ENCODE measurements around the gene SDE2. TPM values are rescaled to one million over a fixed set of nuclear protein-coding genes. Genes with fewer than 3 reads are reported as not detected.

Gene SDE2
- 7.1 and 10.3 TPM in 2 replicates for total RNA-seq

GRCh38 chr1:225999227-225999911 is at the start of gene SDE2:
TSS of gene SDE2 (minus strand) at chr1:225999343. CDS start at chr1:225999312, 31 bp downstream.

DNA sequence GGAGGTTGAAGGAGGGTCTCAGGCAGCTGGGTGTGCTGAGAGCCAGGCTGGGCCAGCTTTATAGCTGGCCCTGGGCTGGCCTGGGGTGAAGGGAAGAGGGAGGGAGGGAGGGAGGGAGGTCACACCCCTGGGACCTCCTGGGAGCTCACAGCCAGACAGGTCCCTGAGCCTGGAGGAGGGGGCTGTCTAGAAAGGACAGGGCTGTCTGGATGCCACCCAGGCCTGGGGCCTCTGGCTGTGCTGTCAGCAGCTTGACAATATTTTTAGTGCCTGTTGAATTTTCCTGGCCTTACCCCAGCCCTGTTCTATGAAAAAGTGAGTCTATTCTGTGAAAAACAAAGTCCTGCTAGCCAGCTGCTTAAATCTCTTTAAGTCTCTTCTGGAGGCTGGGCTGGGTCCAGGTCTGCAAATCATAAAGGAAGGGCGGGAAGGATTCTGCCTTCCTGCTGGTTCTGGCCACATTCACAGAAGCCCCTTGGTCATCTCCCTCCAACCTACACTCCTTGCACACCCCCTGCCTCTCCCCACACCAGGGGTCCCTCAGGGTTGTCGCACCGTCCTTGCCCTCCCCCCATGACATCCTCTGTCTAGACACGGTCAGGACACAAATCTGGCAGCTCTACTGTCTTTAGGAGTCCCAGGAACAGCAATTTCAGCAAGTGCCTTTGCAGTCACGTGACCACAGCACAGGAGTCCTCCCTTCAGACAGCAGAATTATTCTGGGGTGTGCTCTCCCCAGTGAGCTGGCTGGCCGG is 57.8 kb downstream of the SDE2 start, which contains the start of gene LEFTY2:
Gene LEFTY2, minus strand, starts transcription at position 34 of the 755 bp plus-strand sequence. CDS start 80 bp downstream, outside the sequence.

Other genes starting within 250 kb of the SDE2 start
- gene SRP9, start 221.5 kb downstream of the SDE2 start, total RNA-seq = 112 and 140 TPM in 2 replicates
- 59.6 and 72.3 TPM in 2 replicates for gene EPHX1, start 189.2 kb downstream of the SDE2 start, total RNA-seq
- 7.1 and 11.2 TPM in 2 replicates for gene TMEM63A, start 117.0 kb downstream of the SDE2 start, total RNA-seq
- not detected in 2 replicates for gene LEFTY1, start 110.2 kb downstream of the SDE2 start, total RNA-seq
- 40.0 and 41.1 TPM in 2 replicates for gene PYCR2, start 75.1 kb downstream of the SDE2 start, total RNA-seq
- not detected in 2 replicates for gene LEFTY2, start 58.1 kb downstream of the SDE2 start, total RNA-seq
- gene H3-3A, start 63.4 kb upstream of the SDE2 start, total RNA-seq = 256 and 264 TPM in 2 replicates
- 36.3 and 44.2 TPM in 2 replicates for gene ACBD3, start 187.4 kb upstream of the SDE2 start, total RNA-seq
- not detected in 2 replicates for gene MIXL1, start 224.3 kb upstream of the SDE2 start, total RNA-seq

Data from pericardium fibroblast (primary cell).